LNCAP (cell line): ENCODE results near the gene SGMS1.

Experiments used
- CTCF ChIP-seq: fragments of 450-650 bp; IDR thresholded peaks from 2 replicates; pipeline ENCODE4 v1.5.1; 2017; ENCODE audit warnings: mild to moderate bottlenecking

SGMS1 gene

GRCh38 chr10:50648089-50648934 lies 24.6 kb upstream of the SGMS1 start:
- no peak for TF ChIP-seq CTCF

- no peak for TF ChIP-seq CTCF
These were observed 21.5 kb upstream of the SGMS1 start for GRCh38 chr10:50645236-50645635.

- no peak for TF ChIP-seq CTCF
These were observed 17.9 kb upstream of the SGMS1 start for GRCh38 chr10:50641626-50642025.

- TF ChIP-seq CTCF = no peak
These were observed 16.5 kb upstream of the SGMS1 start for GRCh38 chr10:50640238-50640637.

GRCh38 chr10:50636618-50637579 lies 13.1 kb upstream of the SGMS1 start:
- no peak for TF ChIP-seq CTCF

GRCh38 chr10:50635286-50635685 lies 11.5 kb upstream of the SGMS1 start:
- no peak for TF ChIP-seq CTCF

GRCh38 chr10:50634479-50634878 lies 10.7 kb upstream of the SGMS1 start:
- no peak for TF ChIP-seq CTCF
